HepG2 (cell line): ENCODE measurements around the gene GPC4. TPM values are rescaled to one million over a fixed set of nuclear protein-coding genes. Genes with fewer than 3 reads are reported as not detected.

Experiments
- ATAC-seq: fragments of 200-7000 bp; cut with Tn5 transposase; 3 replicates; pipeline ENCODE4 v1.9.1; 2020; ENCODE audit warnings: mild to moderate bottlenecking, moderate library complexity
- BruUV-seq: library from RNA; stranded (reverse); fragments of 400-500 nt; replicated peaks from 2 replicates; lab custom pipeline; 2021; lab: Mats Ljungman, UMichigan
- CTCF ChIA-PET: fragments of 300-600 bp; formaldehyde crosslinking; extraction: SDS; loops from one replicate; lab custom pipeline; 2021; ENCODE audit warnings: low total read pairs, inconsistent platforms, low intra/inter-chr PET ratio; lab: Yijun Ruan, JAX
- POLR2A ChIA-PET: fragments of 350-600 bp; sonication (Branson Sonifier 250); formaldehyde crosslinking; loops from one replicate; lab custom pipeline; 2020; ENCODE audit warnings: antibody characterized with exemption, inconsistent platforms; lab: Yijun Ruan, JAX
- DNase-seq: peaks from one replicate; pipeline ENCODE4 v3.0.0-alpha.2; 2015; ENCODE audit warnings: low spot score
- FAIRE-seq: peaks from 3 replicates; lab custom pipeline; 2011; peaks lifted over from hg19 to GRCh38; lab: Jason Lieb, UNC
- H2AFZ ChIP-seq: one replicate; pipeline ENCODE4 v1.6.1; 2011; ENCODE audit warnings: low read length, inconsistent platforms
- H3K27ac ChIP-seq: fragments of 300-600 bp; 3 replicates; pipeline ENCODE4 v1.8.0; 2011; ENCODE audit warnings: mixed run types, mild to moderate bottlenecking, mixed read lengths, low read length, inconsistent platforms; ENCODE audit not compliant: insufficient read depth; ENCODE audit errors: extremely low read length
- H3K27me3 ChIP-seq, 2 experiments: fragments of 200-600 bp in 1 of 2; 2 replicates in 1 of 2; 3 replicates in 1 of 2; pipeline versions ENCODE4 v1.6.0 to v1.8.0; 2011; ENCODE audit warnings: low read length in 2 of 2, mild to moderate bottlenecking in 2 of 2, moderate library complexity in 2 of 2, inconsistent platforms in 1 of 2; ENCODE audit not compliant: insufficient read depth in 2 of 2, control insufficient read depth in 1 of 2
- H3K36me3 ChIP-seq, 2 experiments: fragments of 200-600 bp in 1 of 2; replicated peaks in 1 of 2; 2 replicates in 1 of 2; 3 replicates in 1 of 2; pipeline versions ENCODE4 v1.5.1 to v1.8.0; 2011; ENCODE audit warnings: low read length in 2 of 2, inconsistent platforms in 1 of 2; ENCODE audit not compliant: insufficient read depth in 2 of 2, control insufficient read depth in 1 of 2
- H3K4me1 ChIP-seq: 2 replicates; pipeline ENCODE4 v1.5.1; 2012; ENCODE audit warnings: low read length, inconsistent platforms; ENCODE audit not compliant: insufficient read depth
- H3K4me2 ChIP-seq: 2 replicates; pipeline ENCODE4 v1.6.0; 2011; ENCODE audit warnings: low read depth, low read length, inconsistent platforms
- H3K4me3 ChIP-seq, 3 experiments: fragments of 200-600 bp in 1 of 3; sonication (generic), shearing (Covaris generic) in 1 of 3; replicated peaks in 1 of 3; 2 replicates each; pipeline ENCODE4 v1.5.1; 2011 to 2016; ENCODE audit warnings: low read length in 3 of 3, inconsistent platforms in 2 of 3, low read depth in 2 of 3, mild to moderate bottlenecking in 2 of 3, control low read depth in 1 of 3, mixed read lengths in 1 of 3; ENCODE audit not compliant: insufficient read depth in 1 of 3
- H3K79me2 ChIP-seq: one replicate; pipeline ENCODE4 v1.6.1; 2011; ENCODE audit warnings: low read length, inconsistent platforms; ENCODE audit not compliant: insufficient read depth
- H3K9ac ChIP-seq: 2 replicates; pipeline ENCODE4 v1.6.0; 2011; ENCODE audit warnings: mild to moderate bottlenecking, low read depth, low read length, inconsistent platforms; ENCODE audit not compliant: insufficient read depth
- H3K9me3 ChIP-seq: 2 replicates; pipeline ENCODE4 v1.5.1; 2012; ENCODE audit warnings: mild to moderate bottlenecking, low read length
- H4K20me1 ChIP-seq: 2 replicates; pipeline ENCODE4 v1.6.0; 2011; ENCODE audit warnings: inconsistent platforms, mild to moderate bottlenecking, low read length, moderate library complexity; ENCODE audit not compliant: insufficient read depth
- FOSL1 ChIP-seq: sonication (generic); formaldehyde crosslinking; IDR thresholded peaks from 2 replicates; pipeline ENCODE4 v1.9.0; 2021; ENCODE audit warnings: missing genetic modification reagents, borderline replicate concordance
- NCOA2 ChIP-seq: sonication (generic); formaldehyde crosslinking; IDR thresholded peaks from 2 replicates; pipeline ENCODE4 v1.8.0; 2022; ENCODE audit warnings: inconsistent platforms
- U2AF1 ChIP-seq: fragments of 200-400 bp; formaldehyde crosslinking; optimal IDR thresholded peaks from 2 replicates; pipeline ENCODE3; 2017; ENCODE audit warnings: mild to moderate bottlenecking, low read depth, low read length
- ZNF407 ChIP-seq: sonication (generic); formaldehyde crosslinking; IDR thresholded peaks from one replicate; pipeline ENCODE4 v1.5.1; 2020; ENCODE audit warnings: mild to moderate bottlenecking, missing genetic modification reagents; ENCODE audit errors: not compliant biosample characterization
- WGBS: methylation state at CpG from one replicate; pipeline ENCODE4 v1.1.6; 2017; ENCODE audit warnings: low lambda C conversion rate; 5-methylcytosine and 5-hydroxymethylcytosine counted together
- in situ Hi-C: cut with HindIII; loops from 2 replicates; pipeline ENCODE4 v1.10.0; 2017; ENCODE audit warnings: low pct_unique_long_range_greater_than_20kb; ENCODE audit not compliant: extremely low pct_ligation_motif_present
- intact Hi-C: fragments of 100-400 bp; cut with micrococcal nuclease; formaldehyde crosslinking; loops from one replicate; pipeline ENCODE4 v1.10.0; 2022; ENCODE audit not compliant: unreplicated experiment
- polyA plus RNA-seq, 8 experiments: library from polyadenylated mRNA; depleted of rRNA in 3 of 8; stranded (reverse) in 7 of 8; unstranded in 1 of 8; fragments of >200 nt; fragmentation: Illumina TruSeq in 4 of 8; extraction: Trizol in 4 of 8; gene quantifications; 2 replicates each; pipeline versions ENCODE4 v1.2.1 to v1.2.3, GENCODE V29; 2011 to 2016; ENCODE audit warnings: low read depth in 4 of 8, missing spikeins in 1 of 8, mixed read lengths in 1 of 8; ENCODE audit not compliant: insufficient read depth in 1 of 8
- total RNA-seq, 5 experiments: library from RNA; depleted of rRNA; stranded (reverse); fragments of >200 nt; fragmentation: Illumina TruSeq; extraction: Trizol; gene quantifications; 2 replicates each; pipeline ENCODE4 v1.2.3, GENCODE V29; 2016; ENCODE audit warnings: low read depth in 1 of 5
- TF ChIP-seq, protein P1 (sequence below): sonication (generic); formaldehyde crosslinking; conservative IDR thresholded peaks from 2 replicates; pipeline ENCODE4 v1.8.1; 2023; ENCODE audit warnings: missing genetic modification reagents
- TF ChIP-seq, protein P2 (sequence below): sonication (generic); formaldehyde crosslinking; IDR thresholded peaks from 2 replicates; pipeline ENCODE4 v1.9.0; 2021; ENCODE audit warnings: missing genetic modification reagents, borderline replicate concordance

The GPC4 gene
- total and polyA plus RNA-seq, 2 of the 13 experiments (the other 11 are each of a cell fraction or from before 2014, with no cell fraction given), result 0.29 to 0.38 TPM

- H3K27ac ChIP-seq, result no peak overlapping the region
- H2AFZ ChIP-seq, result no peak overlapping the region
- FAIRE-seq (no peak), DNase-seq (no peak), ATAC-seq (no peak)
- ChIA-PET CTCF (no interaction called here), POLR2A (no interaction called here)
- WGBS, result 2% methylated on average over 2 of the region's 2 CpGs
- H3K36me3 ChIP-seq, result no peaks in the 10 kb centered on the region
- no peak overlapping the region for H3K4me2 ChIP-seq
- H3K4me3 ChIP-seq, result no peak overlapping the region
- no peaks in the 10 kb centered on the region for H3K79me2 ChIP-seq
- H3K9me3 ChIP-seq, result no peaks in the 10 kb centered on the region
- intact Hi-C loops (no loop called here), in situ Hi-C loops (no loop called here)
- no TSS peak for BruUV-seq
- H3K4me1 ChIP-seq, result no peaks in the 10 kb centered on the region
- no peak overlapping the region for H3K9ac ChIP-seq
- no peaks in the 10 kb centered on the region for H4K20me1 ChIP-seq
- H3K27me3 ChIP-seq, result no peaks in the 10 kb centered on the region; a peak in 1 of 5 replicates
- TF ChIP-seq NCOA2 (CRISPR knock-in tag), result no peak
- TF ChIP-seq, protein P1, sequence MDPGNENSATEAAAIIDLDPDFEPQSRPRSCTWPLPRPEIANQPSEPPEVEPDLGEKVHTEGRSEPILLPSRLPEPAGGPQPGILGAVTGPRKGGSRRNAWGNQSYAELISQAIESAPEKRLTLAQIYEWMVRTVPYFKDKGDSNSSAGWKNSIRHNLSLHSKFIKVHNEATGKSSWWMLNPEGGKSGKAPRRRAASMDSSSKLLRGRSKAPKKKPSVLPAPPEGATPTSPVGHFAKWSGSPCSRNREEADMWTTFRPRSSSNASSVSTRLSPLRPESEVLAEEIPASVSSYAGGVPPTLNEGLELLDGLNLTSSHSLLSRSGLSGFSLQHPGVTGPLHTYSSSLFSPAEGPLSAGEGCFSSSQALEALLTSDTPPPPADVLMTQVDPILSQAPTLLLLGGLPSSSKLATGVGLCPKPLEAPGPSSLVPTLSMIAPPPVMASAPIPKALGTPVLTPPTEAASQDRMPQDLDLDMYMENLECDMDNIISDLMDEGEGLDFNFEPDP (CRISPR knock-in tag), result no peak
- no peak for TF ChIP-seq FOSL1 (CRISPR knock-in tag)
- TF ChIP-seq U2AF1, result no peak
These were observed 46.2 kb downstream of the GPC4 start for GRCh38 chrX:133369065-133369464.

GRCh38 chrX:133366735-133367134 lies 48.6 kb downstream of the GPC4 start:
- FAIRE-seq, result no peak
- CTCF ChIA-PET, result no interaction called here
- TF ChIP-seq, protein P2, sequence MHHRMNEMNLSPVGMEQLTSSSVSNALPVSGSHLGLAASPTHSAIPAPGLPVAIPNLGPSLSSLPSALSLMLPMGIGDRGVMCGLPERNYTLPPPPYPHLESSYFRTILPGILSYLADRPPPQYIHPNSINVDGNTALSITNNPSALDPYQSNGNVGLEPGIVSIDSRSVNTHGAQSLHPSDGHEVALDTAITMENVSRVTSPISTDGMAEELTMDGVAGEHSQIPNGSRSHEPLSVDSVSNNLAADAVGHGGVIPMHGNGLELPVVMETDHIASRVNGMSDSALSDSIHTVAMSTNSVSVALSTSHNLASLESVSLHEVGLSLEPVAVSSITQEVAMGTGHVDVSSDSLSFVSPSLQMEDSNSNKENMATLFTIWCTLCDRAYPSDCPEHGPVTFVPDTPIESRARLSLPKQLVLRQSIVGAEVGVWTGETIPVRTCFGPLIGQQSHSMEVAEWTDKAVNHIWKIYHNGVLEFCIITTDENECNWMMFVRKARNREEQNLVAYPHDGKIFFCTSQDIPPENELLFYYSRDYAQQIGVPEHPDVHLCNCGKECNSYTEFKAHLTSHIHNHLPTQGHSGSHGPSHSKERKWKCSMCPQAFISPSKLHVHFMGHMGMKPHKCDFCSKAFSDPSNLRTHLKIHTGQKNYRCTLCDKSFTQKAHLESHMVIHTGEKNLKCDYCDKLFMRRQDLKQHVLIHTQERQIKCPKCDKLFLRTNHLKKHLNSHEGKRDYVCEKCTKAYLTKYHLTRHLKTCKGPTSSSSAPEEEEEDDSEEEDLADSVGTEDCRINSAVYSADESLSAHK (CRISPR knock-in tag), result no peak
- no peak for TF ChIP-seq ZNF407 (CRISPR knock-in tag)

More at GRCh38 chrX:133366735-133367134, 48.6 kb downstream of the GPC4 start:
- in situ Hi-C loops (no loop called here), intact Hi-C loops (no loop called here)
- Histone ChIP-seq H3K9me3 (no peaks in the 10 kb centered on the region), H3K4me2 (no peak overlapping the region), H3K79me2 (no peaks in the 10 kb centered on the region), H4K20me1 (no peaks in the 10 kb centered on the region), H3K9ac (no peak overlapping the region), H3K4me1 (no peaks in the 10 kb centered on the region), H3K27me3 (no peaks in the 10 kb centered on the region), H3K4me3 (no peak overlapping the region), H2AFZ (no peak overlapping the region), H3K36me3 (no peaks in the 10 kb centered on the region), H3K27ac (no peak overlapping the region)
- POLR2A ChIA-PET, result no interaction called here
- BruUV-seq, result no TSS peak
- ATAC-seq (no peak), DNase-seq (no peak)
